Memory B cell (primary cell): ENCODE results near the gene TBL3.
A peak's percentile ranks its signal among the peaks of the same experiment; 100 is the strongest.
"Not testable (repeated sequence)": the region's sequence is repeated elsewhere in the genome, so short reads cannot be mapped to it uniquely, and the experiment has no call there.

Source experiments
- ATAC-seq: fragments of 150-1000 bp; cut with Tn5 transposase; 2 replicates; pipeline ENCODE4 v1.10.0; 2021; ENCODE audit warnings: low read depth, mild to moderate bottlenecking, moderate library complexity
- DNase-seq, 2 donors: peaks; one replicate each; pipeline ENCODE4 v3.0.0; 2022; ENCODE audit warnings: low spot score in 2 of 2
- H3K27ac Mint-ChIP-seq: one replicate; pipeline ENCODE4 v1.8.0; 2022; ENCODE audit warnings: mild to moderate bottlenecking, moderate library complexity, mixed read lengths
- H3K27me3 Mint-ChIP-seq: one replicate; pipeline ENCODE4 v1.8.0; 2022; ENCODE audit warnings: mixed read lengths
- H3K36me3 Mint-ChIP-seq: one replicate; pipeline ENCODE4 v1.8.0; 2022; ENCODE audit warnings: mild to moderate bottlenecking, mixed read lengths
- H3K4me1 Mint-ChIP-seq: one replicate; pipeline ENCODE4 v1.8.0; 2022; ENCODE audit warnings: mixed read lengths
- H3K4me3 Mint-ChIP-seq: one replicate; pipeline ENCODE4 v1.8.0; 2022; ENCODE audit warnings: mild to moderate bottlenecking, moderate library complexity, mixed read lengths
- H3K9me3 Mint-ChIP-seq: one replicate; pipeline ENCODE4 v1.8.0; 2022; ENCODE audit warnings: mixed read lengths

TBL3 gene

DNA sequence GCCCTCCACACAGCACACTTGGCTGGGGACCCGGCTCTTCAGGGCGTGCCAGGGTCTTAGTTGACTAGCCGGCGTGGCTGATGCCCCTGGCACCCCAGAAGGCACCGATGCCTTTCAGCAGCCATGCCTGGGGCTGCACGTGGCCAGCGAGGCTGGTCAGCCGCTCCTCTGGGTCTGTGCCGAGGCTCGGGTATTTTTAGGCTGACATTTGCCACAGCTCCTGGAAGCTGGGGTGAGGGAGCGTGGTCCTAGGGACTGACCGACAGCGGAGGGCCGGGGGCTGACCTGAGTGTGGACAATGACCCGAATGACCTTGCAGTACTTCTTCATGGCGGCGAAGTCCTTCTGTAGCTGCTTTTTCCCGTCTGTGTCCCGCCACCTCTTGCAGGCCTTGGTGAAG lies 21.3 kb upstream of the TBL3 start:
- H3K4me3 Mint-ChIP-seq: no peak overlapping the region
- no peaks in the 10 kb centered on the region for H3K36me3 Mint-ChIP-seq
- DNase-seq (no peak), ATAC-seq (no peak)
- H3K27ac Mint-ChIP-seq: no peak overlapping the region
- peaks cover 7% of the 10 kb centered on the region for H3K27me3 Mint-ChIP-seq
- H3K9me3 Mint-ChIP-seq: no peaks in the 10 kb centered on the region
- H3K4me1 Mint-ChIP-seq: no peaks in the 10 kb centered on the region

- no peaks in the 10 kb centered on the region for H3K9me3 Mint-ChIP-seq
- H3K27ac Mint-ChIP-seq: no peak overlapping the region
- H3K36me3 Mint-ChIP-seq: no peaks in the 10 kb centered on the region
- no peak for DNase-seq
- ATAC-seq: no peak
- H3K4me3 Mint-ChIP-seq: no peak overlapping the region
- H3K27me3 Mint-ChIP-seq: peaks cover 4% of the 10 kb centered on the region
- H3K4me1 Mint-ChIP-seq: no peaks in the 10 kb centered on the region
Measured at GRCh38 chr16:1953734-1954133, 18.1 kb upstream of the TBL3 start.

DNA sequence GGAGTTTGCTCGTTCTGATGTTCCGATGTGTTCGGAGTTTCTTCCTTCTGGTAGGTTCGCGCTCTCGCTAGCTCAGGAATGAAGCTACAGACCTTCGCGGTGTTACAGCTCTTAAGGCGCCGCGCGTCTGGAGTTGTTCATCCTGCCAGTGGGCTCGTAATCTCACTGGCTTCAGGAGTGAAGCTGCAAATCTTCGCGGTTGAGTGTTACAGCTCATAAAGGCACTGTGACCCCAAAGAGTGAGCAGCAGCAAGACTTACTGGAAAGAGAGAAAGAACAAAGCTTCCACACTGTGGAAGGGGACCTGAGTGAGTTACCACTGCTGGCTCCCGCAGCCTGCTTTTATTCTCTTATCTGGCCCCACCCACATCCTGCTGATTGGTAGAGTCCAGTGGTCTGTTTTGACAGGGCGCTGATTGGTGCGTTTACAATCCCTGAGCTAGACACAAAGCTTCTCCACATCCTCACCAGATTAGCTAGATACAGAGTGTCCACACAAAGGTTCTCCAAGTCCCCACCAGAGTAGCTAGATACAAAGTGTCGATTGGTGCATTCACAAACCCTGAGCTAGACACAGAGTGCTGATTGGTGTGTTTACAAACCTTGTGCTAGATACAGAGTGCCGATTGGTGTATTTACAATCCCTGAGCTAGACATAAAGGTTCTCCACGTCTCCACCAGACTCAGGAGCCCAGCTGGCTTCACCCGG lies 14.3 kb upstream of the TBL3 start:
- H3K4me3 Mint-ChIP-seq: not testable (repeated sequence)

GRCh38 chr16:1958143-1958491 lies 13.7 kb upstream of the TBL3 start:
- not testable (repeated sequence) for H3K9me3 Mint-ChIP-seq, ATAC-seq, H3K4me3 Mint-ChIP-seq, H3K27me3 Mint-ChIP-seq, DNase-seq, H3K27ac Mint-ChIP-seq, H3K36me3 Mint-ChIP-seq
- peaks cover 26% of the 10 kb centered on the region for H3K4me1 Mint-ChIP-seq

More for the DNA sequence above, 14.3 kb upstream of the TBL3 start:
- DNase-seq, H3K9me3 Mint-ChIP-seq, H3K36me3 Mint-ChIP-seq, H3K27me3 Mint-ChIP-seq, ATAC-seq, H3K27ac Mint-ChIP-seq: not testable (repeated sequence)
- peaks cover 22% of the 10 kb centered on the region for H3K4me1 Mint-ChIP-seq

DNA sequence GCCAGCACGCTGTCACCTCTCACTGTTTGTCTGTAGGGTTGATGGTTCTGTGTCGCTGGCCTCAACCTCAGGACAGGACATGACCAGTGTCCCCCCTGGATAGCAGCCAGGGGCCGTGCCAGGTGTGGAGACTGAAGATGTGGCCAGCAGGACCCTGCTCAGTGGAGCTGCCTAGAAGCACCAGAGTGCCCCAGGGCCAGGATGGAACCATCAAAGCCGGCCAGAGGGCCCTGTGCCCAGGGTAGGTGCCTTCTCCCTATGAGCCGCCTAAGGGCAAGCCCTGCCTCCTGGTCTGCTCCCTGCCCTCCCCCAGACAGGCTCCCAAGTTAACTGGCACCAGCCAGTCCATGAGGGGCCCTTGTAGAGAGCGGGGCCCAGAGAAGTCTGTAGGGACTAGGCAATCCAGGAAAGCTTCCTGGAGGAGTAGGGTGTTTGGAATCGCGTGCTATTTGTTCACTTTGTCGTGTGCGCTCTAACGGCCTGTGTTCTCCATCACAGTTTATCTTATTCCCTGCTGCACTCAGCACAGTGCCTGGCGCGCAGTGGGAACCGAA lies 13.1 kb upstream of the TBL3 start:
- Mint-ChIP-seq H3K27ac (no peak overlapping the region), H3K4me1 (peaks cover 31% of the 10 kb centered on the region), H3K9me3 (no peaks in the 10 kb centered on the region), H3K27me3 (no peaks in the 10 kb centered on the region), H3K36me3 (peaks cover 9% of the 10 kb centered on the region), H3K4me3 (peak overlapping the region; percentile 96)
- ATAC-seq (no peak), DNase-seq (peak in 1 of 2 donors; percentile 34)

DNA sequence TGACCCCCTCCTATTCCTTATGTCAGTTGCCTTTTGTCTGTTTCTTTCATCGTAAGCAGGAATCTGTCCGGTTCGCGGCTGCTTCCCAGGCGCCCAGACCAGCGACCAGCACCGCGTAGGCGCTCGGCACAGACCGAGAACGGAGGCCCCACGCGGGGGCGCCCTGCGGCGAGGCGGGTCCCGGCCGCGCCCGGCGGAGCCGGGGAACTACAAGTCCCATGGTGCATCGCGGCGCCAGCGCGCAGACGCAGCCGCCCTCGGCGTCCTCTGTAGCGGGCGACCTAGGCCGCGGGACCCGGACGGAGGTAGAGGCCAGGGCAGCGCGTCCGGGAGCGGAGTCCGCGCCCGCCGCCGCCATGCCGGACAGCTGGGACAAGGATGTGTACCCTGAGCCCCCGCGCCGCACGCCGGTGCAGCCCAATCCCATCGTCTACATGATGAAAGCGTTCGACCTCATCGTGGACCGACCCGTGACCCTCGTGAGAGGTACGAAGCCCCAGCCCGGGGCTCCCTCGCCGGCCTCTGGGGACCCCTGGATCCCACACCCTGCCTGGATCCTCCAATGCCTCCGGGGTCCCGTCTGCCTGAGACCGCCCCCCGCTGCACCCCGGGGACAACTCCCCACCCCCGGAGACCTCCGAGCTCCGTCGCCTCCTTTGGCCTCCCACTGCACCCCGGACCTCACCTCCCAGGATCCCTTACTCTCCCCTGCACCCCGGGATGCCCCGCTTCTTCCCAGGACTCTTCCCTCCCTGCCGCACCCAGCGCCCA lies 12.4 kb upstream of the TBL3 start, which contains the start of gene NDUFB10:
Gene NDUFB10, plus strand, starts transcription at position 270 of the 771 bp plus-strand sequence. Its CDS starts 87 bp downstream, at position 357.
- H3K27me3 Mint-ChIP-seq: no peaks in the 10 kb centered on the region
- H3K4me1 Mint-ChIP-seq: peaks cover 35% of the 10 kb centered on the region
- ATAC-seq (peak; percentile 91), DNase-seq (peak; percentile 93 to 97)
- peak within 1 kb of the TSS; percentile 96 for H3K4me3 Mint-ChIP-seq
- peaks cover 9% of the 10 kb centered on the region for H3K36me3 Mint-ChIP-seq
- no peaks in the 10 kb centered on the region for H3K9me3 Mint-ChIP-seq
- H3K27ac Mint-ChIP-seq: peak within 1 kb of the TSS; percentile 92

GRCh38 chr16:1960665-1961630 lies 10.9 kb upstream of the TBL3 start:
- H3K27ac Mint-ChIP-seq: peak overlapping the region; percentile 92
- H3K36me3 Mint-ChIP-seq: peaks cover 9% of the 10 kb centered on the region
- no peaks in the 10 kb centered on the region for H3K9me3 Mint-ChIP-seq
- no peaks in the 10 kb centered on the region for H3K27me3 Mint-ChIP-seq
- no peak for ATAC-seq
- peak; percentile 28 to 35 for DNase-seq
- peaks cover 39% of the 10 kb centered on the region for H3K4me1 Mint-ChIP-seq
- peak overlapping the region; percentile 96 for H3K4me3 Mint-ChIP-seq

DNA sequence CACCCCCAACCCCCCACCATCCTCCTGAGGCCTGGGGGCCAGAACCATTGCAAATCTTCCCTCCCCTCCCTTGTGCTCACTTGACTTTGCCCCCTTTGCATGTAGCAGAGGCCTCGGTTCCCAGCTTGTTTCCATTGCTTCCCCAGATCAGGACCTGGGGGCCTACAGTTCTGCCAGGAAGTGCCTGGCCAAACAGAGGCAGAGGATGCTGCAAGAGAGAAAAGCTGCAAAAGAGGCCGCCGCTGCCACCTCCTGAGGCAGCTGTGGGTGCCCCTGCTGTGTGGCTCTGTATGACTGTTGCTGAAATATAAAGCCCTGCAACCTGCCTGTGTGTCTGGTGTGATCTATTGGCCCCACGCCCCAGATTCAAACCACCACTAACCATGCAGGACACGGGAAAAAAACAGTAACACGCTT lies 10.2 kb upstream of the TBL3 start:
- Mint-ChIP-seq H3K4me1 (peaks cover 39% of the 10 kb centered on the region), H3K36me3 (peaks cover 9% of the 10 kb centered on the region), H3K9me3 (no peaks in the 10 kb centered on the region), H3K4me3 (no peak overlapping the region), H3K27ac (peak overlapping the region; percentile 99), H3K27me3 (no peaks in the 10 kb centered on the region)
- DNase-seq (no peak), ATAC-seq (no peak)

- H3K9me3 Mint-ChIP-seq, H3K27me3 Mint-ChIP-seq, H3K36me3 Mint-ChIP-seq, DNase-seq, ATAC-seq: not testable (repeated sequence)
- H3K4me1 Mint-ChIP-seq: peaks cover 39% of the 10 kb centered on the region
- peak overlapping the region; percentile 95 for H3K4me3 Mint-ChIP-seq
- H3K27ac Mint-ChIP-seq: peak overlapping the region; percentile 99
Measured at GRCh38 chr16:1962161-1963153, 9.4 kb upstream of the TBL3 start.

- Mint-ChIP-seq H3K4me3 (peak overlapping the region; percentile 95), H3K36me3 (peaks cover 9% of the 10 kb centered on the region), H3K4me1 (peaks cover 37% of the 10 kb centered on the region), H3K9me3 (no peaks in the 10 kb centered on the region), H3K27me3 (no peaks in the 10 kb centered on the region), H3K27ac (peak overlapping the region; percentile 99)
- DNase-seq (no peak), ATAC-seq (no peak)
Measured at GRCh38 chr16:1963806-1964505, 7.9 kb upstream of the TBL3 start.

- Mint-ChIP-seq H3K27ac (peak within 1 kb of the TSS; percentile 99), H3K27me3 (no peaks in the 10 kb centered on the region), H3K4me1 (peaks cover 33% of the 10 kb centered on the region), H3K9me3 (no peaks in the 10 kb centered on the region), H3K36me3 (peaks cover 9% of the 10 kb centered on the region), H3K4me3 (peak within 1 kb of the TSS; percentile 95)
- peak; percentile 93 for ATAC-seq
- DNase-seq: peak; percentile 99
Measured at GRCh38 chr16:1964506-1965395, 7.1 kb upstream of the TBL3 start, which contains the start of gene RPS2. RPS2 (minus strand) TSS chr16:1964826; CDS start chr16:1964625, 201 bp downstream.
